Right lobe of liver (tissue), 6 donors: ENCODE data around the gene SLC48A1. TPM values are rescaled to one million over a fixed set of nuclear protein-coding genes. Genes with fewer than 3 reads are reported as not detected.
"Not testable (repeated sequence)": the region's sequence is repeated elsewhere in the genome, so short reads cannot be mapped to it uniquely, and the experiment has no call there.

Experiments used
- ATAC-seq, 4 donors: fragments of 200-7000 bp; cut with Tn5 transposase; one replicate each; pipeline ENCODE4 v1.9.1; 2020; ENCODE audit warnings: mild to moderate bottlenecking in 4 of 4, moderate library complexity in 4 of 4
- DNase-seq, 3 donors: peaks; one replicate each; pipeline ENCODE4 v3.0.0-alpha.2; 2020
- H3K27ac ChIP-seq, 3 donors: fragments of 200-600 bp; one replicate each; pipeline ENCODE4 v1.8.0; 2022
- H3K27me3 ChIP-seq, 2 donors: fragments of 200-600 bp; one replicate each; pipeline ENCODE4 v1.8.0; 2022
- H3K36me3 ChIP-seq, 4 donors: fragments of 200-600 bp; sonication (generic) in 1 of 4; one replicate each; pipeline versions ENCODE4 v1.5.1 to v1.8.0; 2017 to 2022; ENCODE audit warnings: control low read depth in 1 of 4
- H3K4me1 ChIP-seq, 4 donors: fragments of 200-600 bp; sonication (generic) in 1 of 4; one replicate each; pipeline versions ENCODE4 v1.5.1 to v1.8.0; 2017 to 2022; ENCODE audit warnings: control low read depth in 1 of 4
- H3K4me3 ChIP-seq, 3 donors: fragments of 200-600 bp; one replicate each; pipeline ENCODE4 v1.8.0; 2022
- H3K9me3 ChIP-seq, 4 donors: fragments of 200-600 bp; sonication (generic) in 1 of 4; one replicate each; pipeline versions ENCODE4 v1.5.1 to v1.8.0; 2017 to 2022; ENCODE audit warnings: control low read depth in 1 of 4
- POLR2A ChIP-seq: fragments of 450-650 bp; IDR thresholded peaks from one replicate; pipeline ENCODE4 v1.6.1; 2017; ENCODE audit warnings: antibody characterized with exemption, mild to moderate bottlenecking
- WGBS: methylation state at CpG from one replicate; pipeline ENCODE4 v1.1.6; 2018; ENCODE audit warnings: low coverage, low lambda C conversion rate; ENCODE audit not compliant: insufficient coverage; ENCODE audit errors: missing lambda C conversion rate; 5-methylcytosine and 5-hydroxymethylcytosine counted together
- intact Hi-C, 2 donors: fragments of 100-400 bp; cut with DNase I; formaldehyde crosslinking; loops; one replicate each; pipeline versions ENCODE4 v1.11.2 to v1.14.1; 2022
- total RNA-seq, 6 experiments: library from RNA; depleted of rRNA in 2 of 6; stranded (reverse); fragments of >200 nt in 2 of 6; fragmentation: NEBNext Ultra II Directional in 3 of 6; extraction: Animal tissue kit (Norgen Biotek cat#: 25700) in 3 of 6; gene quantifications; one replicate each; pipeline versions ENCODE4 v1.1.0 to v1.2.4, GENCODE V29; 2016 to 2023
- TF ChIP-seq, protein P1 (sequence below), 4 donors: fragments of 200-600 bp in 3 of 4; fragments of 450-650 bp in 1 of 4; IDR thresholded peaks; one replicate each; pipeline versions ENCODE4 v1.5.1 to v1.8.0; 2016 to 2022; ENCODE audit warnings: antibody characterized with exemption in 4 of 4, mild to moderate bottlenecking in 2 of 4
- donor health status: DM: no; HTN: yes; CAD: no.
- donor health status: DM: no; HTN: no; CAD: no.
- donor health status: DM: no; HTN: no; CAD: no.
- donor health status: DM: no; HTN: yes; CAD: no.
- donor health status: DM: no; HTN: yes; CAD: no.

The SLC48A1 gene
- total RNA-seq, 6 experiments from 2014 or later = 12.4 to 20.4 (median 18.0) TPM

DNA sequence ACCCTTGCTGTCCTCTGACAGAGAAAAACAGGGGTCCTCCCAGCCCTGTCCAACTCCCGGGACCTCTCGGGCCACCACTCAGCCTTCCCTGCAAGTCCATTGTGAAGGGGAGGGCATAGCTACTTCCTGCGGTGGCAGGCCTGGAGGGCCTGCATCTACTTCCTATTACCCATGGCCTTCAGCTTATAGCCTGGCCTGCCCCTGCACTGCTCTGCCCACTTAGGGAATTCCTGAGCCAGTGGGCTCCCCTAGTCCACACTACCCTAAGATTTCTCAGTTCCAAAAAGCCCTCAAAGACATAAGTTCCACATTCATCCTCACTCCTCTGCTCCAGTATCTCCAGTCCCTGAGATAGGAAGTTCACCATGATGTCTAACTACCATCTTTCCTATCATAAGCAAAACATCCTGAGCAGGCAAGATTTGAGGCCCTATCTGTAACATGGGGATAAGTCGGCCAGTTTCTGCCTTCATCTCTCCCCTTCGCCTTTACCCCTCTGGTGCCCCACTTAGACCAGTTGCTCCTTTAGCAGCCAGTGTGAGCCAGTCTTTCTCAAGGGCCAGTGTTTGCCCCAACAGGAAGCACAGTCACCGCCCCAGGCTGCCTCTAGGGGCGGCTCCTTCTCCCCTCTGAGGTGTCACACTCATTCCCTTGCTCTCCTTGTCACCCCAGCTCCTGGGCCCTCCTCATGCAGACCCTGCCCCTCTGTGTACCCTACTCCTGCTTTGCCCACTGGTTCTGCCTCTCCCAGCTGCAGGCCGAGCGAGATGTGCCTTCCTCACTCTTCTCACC lies 35.7 kb downstream of the SLC48A1 start:
- WGBS = 73% methylated on average over 5 of the region's 9 CpGs
- Histone ChIP-seq H3K4me3 (no peak overlapping the region), H3K9me3 (no peaks in the 10 kb centered on the region), H3K4me1 (peaks cover 0 to 27% (median 0%) of the 10 kb centered on the region in 4 donors), H3K27ac (peak overlapping the region in 2 of 3 donors; percentile 12 to 40), H3K36me3 (no peaks in the 10 kb centered on the region), H3K27me3 (no peaks in the 10 kb centered on the region)
- DNase-seq (no peak), ATAC-seq (peak; percentile 14 to 41 (median 32))
- intact Hi-C loops = no loop called here
- no peak for TF ChIP-seq POLR2A
- TF ChIP-seq, protein P1, sequence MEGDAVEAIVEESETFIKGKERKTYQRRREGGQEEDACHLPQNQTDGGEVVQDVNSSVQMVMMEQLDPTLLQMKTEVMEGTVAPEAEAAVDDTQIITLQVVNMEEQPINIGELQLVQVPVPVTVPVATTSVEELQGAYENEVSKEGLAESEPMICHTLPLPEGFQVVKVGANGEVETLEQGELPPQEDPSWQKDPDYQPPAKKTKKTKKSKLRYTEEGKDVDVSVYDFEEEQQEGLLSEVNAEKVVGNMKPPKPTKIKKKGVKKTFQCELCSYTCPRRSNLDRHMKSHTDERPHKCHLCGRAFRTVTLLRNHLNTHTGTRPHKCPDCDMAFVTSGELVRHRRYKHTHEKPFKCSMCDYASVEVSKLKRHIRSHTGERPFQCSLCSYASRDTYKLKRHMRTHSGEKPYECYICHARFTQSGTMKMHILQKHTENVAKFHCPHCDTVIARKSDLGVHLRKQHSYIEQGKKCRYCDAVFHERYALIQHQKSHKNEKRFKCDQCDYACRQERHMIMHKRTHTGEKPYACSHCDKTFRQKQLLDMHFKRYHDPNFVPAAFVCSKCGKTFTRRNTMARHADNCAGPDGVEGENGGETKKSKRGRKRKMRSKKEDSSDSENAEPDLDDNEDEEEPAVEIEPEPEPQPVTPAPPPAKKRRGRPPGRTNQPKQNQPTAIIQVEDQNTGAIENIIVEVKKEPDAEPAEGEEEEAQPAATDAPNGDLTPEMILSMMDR (IDR thresholded peaks at IDR 0.05) = no peak

GRCh38 chr12:47809518-47809917 lies 36.5 kb downstream of the SLC48A1 start:
- DNase-seq, H3K9me3 ChIP-seq, intact Hi-C loops, ATAC-seq, H3K4me3 ChIP-seq, H3K27me3 ChIP-seq, H3K36me3 ChIP-seq: not testable (repeated sequence)
- H3K27ac ChIP-seq = peak overlapping the region in 1 of 3 donors; percentile 40
- 75% methylated on average over 9 of the region's 9 CpGs for WGBS
- peaks cover 0 to 21% (median 0%) of the 10 kb centered on the region in 4 donors for H3K4me1 ChIP-seq

GRCh38 chr12:47811072-47811396 lies 38.0 kb downstream of the SLC48A1 start:
- Histone ChIP-seq H3K36me3 (no peaks in the 10 kb centered on the region), H3K27me3 (no peaks in the 10 kb centered on the region), H3K4me3 (no peak overlapping the region), H3K4me1 (peaks cover 0 to 21% (median 0%) of the 10 kb centered on the region in 4 donors), H3K9me3 (no peaks in the 10 kb centered on the region), H3K27ac (peak overlapping the region in 2 of 3 donors; percentile 54 to 89)
- no peak for DNase-seq
- intact Hi-C loops = no loop called here
- no peak for ATAC-seq
- WGBS = 20% methylated on average over 1 of the region's 2 CpGs
- no peak for TF ChIP-seq POLR2A
- TF ChIP-seq, protein P1 (IDR thresholded peaks at IDR 0.05) = no peak

DNA sequence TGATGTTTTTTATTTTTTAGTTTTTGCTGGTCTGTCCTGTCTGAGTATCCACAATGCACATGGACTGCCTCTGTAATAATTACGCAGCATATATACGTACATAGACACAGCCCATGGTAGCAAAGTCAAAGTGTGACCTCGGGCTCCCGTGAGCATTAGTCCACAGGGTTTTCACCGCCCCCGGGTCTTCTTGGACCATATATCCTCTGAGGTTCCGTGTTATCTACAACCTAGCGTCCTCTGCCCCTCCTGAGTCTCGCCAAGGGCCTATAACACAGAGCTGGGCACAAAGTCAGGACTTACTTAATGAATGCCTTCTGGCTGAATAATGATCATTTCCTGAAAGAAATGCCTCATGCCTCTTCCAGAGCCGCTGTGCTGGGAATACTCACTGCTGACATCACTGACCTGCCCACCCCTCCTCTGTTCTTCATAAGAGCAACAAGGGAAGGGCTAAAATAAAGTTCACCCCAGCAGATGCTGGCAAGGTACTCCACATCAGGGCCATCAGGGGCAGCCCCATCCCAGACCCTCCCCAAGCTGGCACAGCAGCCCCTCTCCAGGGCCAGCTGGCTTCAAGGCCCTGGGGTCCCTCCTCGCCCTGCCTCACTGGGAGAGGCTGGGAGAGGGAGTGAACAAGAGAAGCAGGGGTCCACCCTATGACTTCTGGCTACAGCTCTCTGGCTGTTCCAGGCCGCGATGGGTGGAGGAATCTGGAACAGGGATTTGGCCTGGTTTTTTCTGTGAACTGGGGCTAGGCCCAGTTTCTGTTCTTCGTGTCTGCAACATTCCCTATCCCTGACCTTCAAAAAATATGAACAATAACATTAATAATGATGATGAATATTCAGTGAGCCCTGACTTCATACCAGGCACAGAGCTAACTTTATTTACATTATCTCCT lies 38.8 kb downstream of the SLC48A1 start:
- DNase-seq = no peak
- WGBS = 59% methylated on average over 13 of the region's 14 CpGs
- ATAC-seq = peak in 1 of 4 donors; percentile 8
- Histone ChIP-seq H3K27ac (peak overlapping the region; percentile 54 to 89 (median 58)), H3K27me3 (no peaks in the 10 kb centered on the region), H3K4me3 (no peak overlapping the region), H3K36me3 (no peaks in the 10 kb centered on the region), H3K9me3 (no peaks in the 10 kb centered on the region), H3K4me1 (peaks cover 0 to 21% (median 0%) of the 10 kb centered on the region in 4 donors)
- no peak for TF ChIP-seq POLR2A
- TF ChIP-seq, protein P1 (IDR thresholded peaks at IDR 0.05) = no peak
- intact Hi-C loops = no loop called here
